ENCODE measurements around the gene CPEB1.
"Not testable (repeated sequence)": the region's sequence is repeated elsewhere in the genome, so short reads cannot be mapped to it uniquely, and the experiment has no call there.

Gene CPEB1

GRCh38 chr15:82648257-82649103, 1.3 kb upstream of the CPEB1 start:
- DNase-seq: no peak

GRCh38 chr15:82647835-82648256, 683 bp upstream of the CPEB1 start:
- DNase-seq: no peak

- DNase-seq: peak; percentile 62
Observed at GRCh38 chr15:82646250-82647044, 716 bp downstream of the CPEB1 start.

GRCh38 chr15:82644967-82645852, 2.0 kb downstream of the CPEB1 start:
- not testable (repeated sequence) for DNase-seq

GRCh38 chr15:82643992-82644391, 3.2 kb downstream of the CPEB1 start:
- DNase-seq: no peak

GRCh38 chr15:82642656-82643055, 4.5 kb downstream of the CPEB1 start:
- no peak for DNase-seq

GRCh38 chr15:82641129-82641798, 5.9 kb downstream of the CPEB1 start:
- no peak for DNase-seq

- DNase-seq: no peak
Observed at GRCh38 chr15:82640672-82641071, 6.5 kb downstream of the CPEB1 start.

GRCh38 chr15:82635798-82636197, 11.4 kb downstream of the CPEB1 start:
- DNase-seq: no peak

GRCh38 chr15:82630033-82630432, 17.1 kb downstream of the CPEB1 start:
- no peak for DNase-seq

- DNase-seq: no peak
Observed at GRCh38 chr15:82625136-82625535, 22.0 kb downstream of the CPEB1 start.

GRCh38 chr15:82624438-82624837, 22.7 kb downstream of the CPEB1 start:
- DNase-seq: no peak

- no peak for DNase-seq
Observed at GRCh38 chr15:82624008-82624407, 23.2 kb downstream of the CPEB1 start.

- no peak for DNase-seq
Observed at GRCh38 chr15:82621970-82622369, 25.2 kb downstream of the CPEB1 start.

GRCh38 chr15:82613747-82614146, 33.4 kb downstream of the CPEB1 start:
- no peak for DNase-seq

GRCh38 chr15:82611348-82611747, 35.8 kb downstream of the CPEB1 start:
- DNase-seq: no peak

- DNase-seq: no peak
Observed at GRCh38 chr15:82602195-82602594, 45.0 kb downstream of the CPEB1 start.

GRCh38 chr15:82599862-82600261, 47.3 kb downstream of the CPEB1 start:
- DNase-seq: no peak

GRCh38 chr15:82597815-82598214, 49.3 kb downstream of the CPEB1 start:
- DNase-seq: no peak

GRCh38 chr15:82595766-82596165, 51.4 kb downstream of the CPEB1 start:
- DNase-seq: no peak

- no peak for DNase-seq
Observed at GRCh38 chr15:82595203-82595602, 52.0 kb downstream of the CPEB1 start.

GRCh38 chr15:82587805-82588204, 59.4 kb downstream of the CPEB1 start:
- DNase-seq: no peak

Data from NCI-H345 (cell line).